Ascending aorta (tissue), 2 donors: ENCODE measurements around the gene TSPAN17. TPM values are rescaled to one million over a fixed set of nuclear protein-coding genes. Genes with fewer than 3 reads are reported as not detected.

Source experiments
- DNase-seq, 2 donors: peaks; one replicate each; pipeline ENCODE4 v3.0.0-alpha.2; 2019; ENCODE audit warnings: low spot score in 2 of 2
- H3K27ac ChIP-seq, 2 donors: fragments of 200-600 bp; sonication (generic); one replicate each; pipeline ENCODE4 v1.5.1; 2016 to 2017; ENCODE audit warnings: mild to moderate bottlenecking in 1 of 2
- H3K27me3 ChIP-seq: fragments of 200-600 bp; sonication (generic); one replicate; pipeline ENCODE4 v1.5.1; 2017
- H3K36me3 ChIP-seq, 2 donors: fragments of 200-600 bp; sonication (generic); one replicate each; pipeline ENCODE4 v1.5.1; 2016
- H3K4me1 ChIP-seq, 2 donors: fragments of 200-600 bp; sonication (generic); one replicate each; pipeline ENCODE4 v1.5.1; 2016 to 2017; ENCODE audit warnings: mild to moderate bottlenecking in 1 of 2
- H3K4me3 ChIP-seq, 2 donors: fragments of 200-600 bp; sonication (generic); one replicate each; pipeline ENCODE4 v1.5.1; 2016 to 2017; ENCODE audit warnings: mild to moderate bottlenecking in 1 of 2
- H3K9me3 ChIP-seq, 2 donors: fragments of 200-600 bp; sonication (generic); one replicate each; pipeline ENCODE4 v1.5.1; 2016
- CTCF ChIP-seq, 3 experiments: fragments of 200-600 bp in 2 of 3; fragments of 450-650 bp in 1 of 3; sonication (generic) in 2 of 3; IDR thresholded peaks; one replicate each; pipeline ENCODE4 v1.5.1; 2016 to 2019; ENCODE audit warnings: antibody characterized with exemption in 3 of 3, mild to moderate bottlenecking in 1 of 3, moderate library complexity in 1 of 3
- intact Hi-C: fragments of 100-400 bp; cut with DNase I; formaldehyde crosslinking; loops from one replicate; pipeline ENCODE4 v1.15.1; 2023
- total RNA-seq: library from RNA; depleted of rRNA; stranded (reverse); fragments of >200 nt; gene quantifications from one replicate; pipeline ENCODE4 v1.1.0, GENCODE V29; 2016

TSPAN17 gene
- total RNA-seq, 1 donor from 2014 or later, result 32.7 TPM

DNA sequence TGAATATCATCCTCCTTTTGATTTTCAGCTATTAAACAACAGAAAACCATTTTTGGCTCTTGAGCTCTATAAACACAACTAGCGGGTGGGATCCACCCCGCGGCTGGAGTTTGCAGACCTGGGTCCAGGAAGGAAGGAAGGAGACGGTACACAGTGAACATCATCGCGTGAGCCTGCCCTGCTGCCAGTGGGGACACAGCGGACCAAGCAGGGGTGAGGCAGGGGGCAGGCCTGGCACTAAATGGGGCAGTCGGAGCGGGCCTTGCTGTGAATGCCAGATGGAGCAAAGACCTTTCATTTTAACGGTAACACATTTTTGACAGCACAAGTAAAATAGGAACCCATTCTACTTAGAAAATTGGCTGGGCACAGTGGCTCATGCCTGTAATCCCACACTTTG is 14.4 kb downstream of the TSPAN17 start:
- H3K9me3 ChIP-seq, result no peaks in the 10 kb centered on the region
- no peaks in the 10 kb centered on the region for H3K27me3 ChIP-seq
- TF ChIP-seq CTCF (IDR thresholded peaks at IDR 0.05), result no peak
- DNase-seq, result no peak
- H3K4me1 ChIP-seq, result no peaks in the 10 kb centered on the region
- no peak overlapping the region for H3K27ac ChIP-seq
- H3K4me3 ChIP-seq, result no peak overlapping the region
- intact Hi-C loops, result no loop called here
- peaks cover 0 to 7% of the 10 kb centered on the region in 2 donors for H3K36me3 ChIP-seq

GRCh38 chr5:176662371-176663333 is 15.4 kb downstream of the TSPAN17 start:
- Histone ChIP-seq H3K9me3 (no peaks in the 10 kb centered on the region), H3K4me3 (no peak overlapping the region), H3K36me3 (no peaks in the 10 kb centered on the region), H3K27me3 (no peaks in the 10 kb centered on the region), H3K27ac (no peak overlapping the region), H3K4me1 (no peaks in the 10 kb centered on the region)
- DNase-seq, result no peak
- intact Hi-C loops, result no loop called here
- no peak for TF ChIP-seq CTCF (IDR thresholded peaks at IDR 0.05)

DNA sequence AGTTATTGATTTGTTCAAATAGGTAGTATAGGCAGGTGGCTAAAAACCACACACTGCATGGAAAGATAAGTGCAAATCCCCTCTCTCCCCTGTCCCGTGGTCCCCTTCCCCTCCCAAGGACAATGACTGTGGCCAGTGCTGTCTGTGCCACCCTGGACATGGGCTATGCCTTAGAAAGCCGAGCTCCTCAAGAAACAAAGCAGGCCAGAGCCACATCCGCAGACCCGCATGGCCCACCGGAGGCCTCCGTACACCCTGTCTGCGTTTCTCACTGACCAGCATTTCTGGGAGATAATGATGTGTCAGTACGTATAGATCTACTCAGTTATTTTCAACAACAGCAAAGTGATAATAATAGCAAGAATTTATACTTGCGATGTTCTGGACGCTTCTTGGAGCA is 16.3 kb downstream of the TSPAN17 start:
- intact Hi-C loops, result no loop called here
- H3K36me3 ChIP-seq, result no peaks in the 10 kb centered on the region
- no peak for DNase-seq

DNA sequence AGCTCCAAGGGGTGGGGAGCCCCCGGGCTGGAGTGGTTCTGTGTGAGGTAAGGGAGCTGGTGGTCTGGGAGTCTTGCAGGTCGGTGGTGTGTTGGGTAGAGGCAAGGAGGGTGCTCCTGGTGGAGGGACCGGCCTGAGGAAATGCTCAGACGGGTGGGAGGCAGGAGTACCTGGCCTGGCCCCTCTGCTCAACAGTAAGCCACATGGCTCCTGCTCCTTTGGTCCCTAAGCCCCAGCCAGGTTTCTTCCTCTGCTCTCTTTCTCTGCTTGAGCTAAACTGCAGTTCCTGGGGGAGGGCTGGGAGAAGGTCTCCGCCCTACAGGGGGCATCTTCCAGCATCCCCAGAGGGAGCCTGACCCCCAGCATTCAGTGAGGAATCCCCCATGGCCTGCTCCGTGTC is 17.2 kb downstream of the TSPAN17 start:
- H3K36me3 ChIP-seq, result no peaks in the 10 kb centered on the region
- no peaks in the 10 kb centered on the region for H3K27me3 ChIP-seq
- DNase-seq, result no peak
- no peak for TF ChIP-seq CTCF (IDR thresholded peaks at IDR 0.05)
- no peak overlapping the region for H3K27ac ChIP-seq
- no peaks in the 10 kb centered on the region for H3K4me1 ChIP-seq
- no peaks in the 10 kb centered on the region for H3K9me3 ChIP-seq
- intact Hi-C loops, result no loop called here
- no peak overlapping the region for H3K4me3 ChIP-seq

More for the DNA sequence above, 16.3 kb downstream of the TSPAN17 start:
- Histone ChIP-seq H3K27ac (no peak overlapping the region), H3K9me3 (no peaks in the 10 kb centered on the region), H3K27me3 (no peaks in the 10 kb centered on the region), H3K4me1 (no peaks in the 10 kb centered on the region), H3K4me3 (no peak overlapping the region)
- no peak for TF ChIP-seq CTCF (IDR thresholded peaks at IDR 0.05)

- DNase-seq, result no peak
- Histone ChIP-seq H3K4me3 (no peak overlapping the region), H3K4me1 (no peaks in the 10 kb centered on the region), H3K9me3 (no peaks in the 10 kb centered on the region), H3K27me3 (no peaks in the 10 kb centered on the region), H3K27ac (no peak overlapping the region), H3K36me3 (no peaks in the 10 kb centered on the region)
- TF ChIP-seq CTCF (IDR thresholded peaks at IDR 0.05), result no peak
- intact Hi-C loops, result no loop called here
Observed at GRCh38 chr5:176664886-176665285, 17.6 kb downstream of the TSPAN17 start.
